GM12801 (cell line): ENCODE data around the gene PEX11A.

Experiments used
- TF ChIP-seq, protein P1 (sequence below): IDR thresholded peaks from one replicate; pipeline ENCODE4 v1.5.1; 2011; ENCODE audit warnings: control low read depth; ENCODE audit not compliant: insufficient read length; ENCODE audit errors: extremely low read depth

Gene PEX11A

DNA sequence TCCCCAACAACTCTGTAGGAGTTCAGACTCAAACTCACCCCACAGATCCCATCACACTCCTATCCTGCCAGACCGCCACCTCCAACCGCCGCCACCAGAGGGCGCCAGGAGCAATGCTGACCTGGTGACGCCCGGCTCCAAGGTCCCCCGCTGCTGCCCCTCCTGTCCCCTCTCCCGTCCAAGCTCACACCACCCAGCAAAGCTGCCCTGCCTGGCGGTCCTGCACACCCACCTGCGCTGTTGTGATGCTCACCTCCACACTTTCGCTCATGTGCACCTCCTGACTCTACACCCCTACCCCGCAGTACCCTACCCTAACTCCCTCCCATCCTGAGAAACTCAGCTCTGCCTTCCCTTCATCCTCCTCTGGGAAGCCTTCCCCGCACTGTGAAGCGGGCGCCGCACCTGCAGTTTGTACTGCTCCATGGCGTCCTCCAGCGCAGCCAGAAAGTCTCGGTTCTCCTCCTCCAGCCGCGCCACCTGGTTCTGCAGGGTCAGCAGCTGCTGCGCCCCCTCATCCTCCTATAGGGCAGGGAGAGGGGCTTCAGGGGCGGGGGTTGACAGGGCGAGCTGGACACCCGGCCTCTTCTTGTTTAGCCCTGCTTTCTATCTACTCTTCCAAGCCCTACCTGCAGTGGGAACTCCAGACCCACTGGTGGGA, 43.2 kb downstream of the PEX11A start:
- TF ChIP-seq, protein P1, sequence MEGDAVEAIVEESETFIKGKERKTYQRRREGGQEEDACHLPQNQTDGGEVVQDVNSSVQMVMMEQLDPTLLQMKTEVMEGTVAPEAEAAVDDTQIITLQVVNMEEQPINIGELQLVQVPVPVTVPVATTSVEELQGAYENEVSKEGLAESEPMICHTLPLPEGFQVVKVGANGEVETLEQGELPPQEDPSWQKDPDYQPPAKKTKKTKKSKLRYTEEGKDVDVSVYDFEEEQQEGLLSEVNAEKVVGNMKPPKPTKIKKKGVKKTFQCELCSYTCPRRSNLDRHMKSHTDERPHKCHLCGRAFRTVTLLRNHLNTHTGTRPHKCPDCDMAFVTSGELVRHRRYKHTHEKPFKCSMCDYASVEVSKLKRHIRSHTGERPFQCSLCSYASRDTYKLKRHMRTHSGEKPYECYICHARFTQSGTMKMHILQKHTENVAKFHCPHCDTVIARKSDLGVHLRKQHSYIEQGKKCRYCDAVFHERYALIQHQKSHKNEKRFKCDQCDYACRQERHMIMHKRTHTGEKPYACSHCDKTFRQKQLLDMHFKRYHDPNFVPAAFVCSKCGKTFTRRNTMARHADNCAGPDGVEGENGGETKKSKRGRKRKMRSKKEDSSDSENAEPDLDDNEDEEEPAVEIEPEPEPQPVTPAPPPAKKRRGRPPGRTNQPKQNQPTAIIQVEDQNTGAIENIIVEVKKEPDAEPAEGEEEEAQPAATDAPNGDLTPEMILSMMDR, result no peak

DNA sequence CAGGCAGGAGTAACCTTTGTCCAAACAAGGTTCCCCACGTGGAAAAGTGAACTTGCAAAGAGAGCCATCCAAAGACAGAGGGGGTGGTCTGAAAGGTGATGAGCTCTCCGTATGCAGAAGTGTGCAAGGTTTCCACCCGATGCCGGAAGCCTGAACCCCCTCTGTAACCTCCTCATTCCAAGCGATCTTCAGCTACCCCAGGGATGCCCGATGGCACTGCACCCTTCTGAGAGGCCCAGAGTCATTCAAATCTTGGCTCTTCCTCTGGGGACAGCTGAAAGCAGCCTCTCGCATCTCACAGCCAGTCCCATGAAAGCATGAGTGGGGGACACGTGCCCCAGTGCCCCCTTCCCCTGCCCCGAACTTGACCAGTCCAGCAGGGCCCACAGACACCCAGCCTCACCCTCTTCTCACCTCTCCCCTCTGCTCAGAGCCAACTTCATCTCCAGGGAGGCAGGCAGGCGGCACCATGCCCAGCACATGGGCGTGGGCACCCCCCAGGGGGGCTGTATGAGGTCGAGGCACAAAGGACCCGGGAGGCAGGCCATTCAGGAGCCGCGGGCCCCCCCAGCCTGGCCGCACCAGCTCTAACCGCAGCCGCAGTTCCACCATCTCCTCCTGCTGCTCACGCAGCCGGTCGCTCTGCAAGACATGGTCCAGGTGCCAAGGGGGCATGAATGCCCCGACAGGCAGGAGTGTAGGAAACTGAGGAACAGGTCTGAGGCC, 44.0 kb downstream of the PEX11A start:
- TF ChIP-seq, protein P1, result no peak

DNA sequence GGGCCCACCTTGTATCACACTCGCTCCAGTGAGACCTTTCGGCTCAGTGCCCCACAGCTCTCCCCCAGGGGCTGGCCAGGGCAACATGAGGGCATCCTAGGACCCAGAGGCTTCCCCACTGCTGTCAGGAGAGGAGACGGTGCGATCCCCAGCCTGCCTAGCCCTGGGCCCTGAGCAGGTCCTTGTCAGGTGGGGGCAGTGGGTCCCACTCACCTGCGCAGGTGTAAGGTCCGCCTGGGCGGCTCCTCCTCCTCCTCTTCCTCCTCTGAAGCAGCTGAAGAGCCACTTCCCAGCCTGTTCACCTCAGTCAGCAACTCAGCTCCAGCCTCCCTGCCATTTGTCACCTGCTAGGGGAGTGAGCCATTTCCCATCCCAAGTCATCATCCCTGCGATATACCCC, 44.9 kb downstream of the PEX11A start:
- TF ChIP-seq, protein P1, result no peak

DNA sequence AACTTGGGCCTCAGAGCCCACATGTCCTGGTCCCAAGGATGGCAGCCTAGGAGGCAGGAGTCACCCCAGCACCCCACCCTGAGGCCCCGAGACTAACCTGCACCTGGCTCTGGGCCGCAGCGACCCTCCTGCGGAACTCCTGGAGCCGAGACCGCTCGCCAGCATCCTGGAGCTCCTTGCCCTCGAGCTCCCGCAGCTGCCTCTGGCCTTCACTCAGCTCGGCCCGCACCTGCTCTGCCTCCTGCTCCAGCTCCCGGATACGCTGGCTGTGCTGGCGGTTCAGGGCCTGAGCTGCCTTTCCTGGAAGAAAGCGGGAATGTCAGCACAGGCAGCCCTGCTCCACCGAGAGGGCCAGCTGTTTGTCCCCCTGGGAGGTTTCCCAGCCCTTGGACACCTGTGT, 48.4 kb downstream of the PEX11A start:
- TF ChIP-seq, protein P1, result no peak

DNA sequence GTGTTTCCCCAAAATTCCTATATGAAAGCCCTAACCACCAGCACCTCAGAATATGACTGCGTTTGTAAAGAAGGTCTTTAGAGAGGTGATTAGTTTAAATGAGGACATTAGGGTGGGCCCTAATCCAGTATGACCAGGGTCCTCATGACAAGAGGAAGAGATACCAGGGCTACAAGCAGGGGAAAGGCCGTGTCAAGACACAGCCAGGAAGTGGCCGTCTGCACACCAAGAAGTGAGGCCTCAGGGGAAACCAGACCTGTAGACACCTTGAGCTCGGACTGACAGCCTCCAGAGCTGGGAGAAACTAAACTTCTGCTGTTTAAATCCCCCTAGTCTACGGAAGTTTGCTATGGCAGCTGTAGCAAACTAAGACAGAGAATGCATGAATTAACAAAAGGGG, 49.5 kb downstream of the PEX11A start:
- TF ChIP-seq, protein P1, result no peak

DNA sequence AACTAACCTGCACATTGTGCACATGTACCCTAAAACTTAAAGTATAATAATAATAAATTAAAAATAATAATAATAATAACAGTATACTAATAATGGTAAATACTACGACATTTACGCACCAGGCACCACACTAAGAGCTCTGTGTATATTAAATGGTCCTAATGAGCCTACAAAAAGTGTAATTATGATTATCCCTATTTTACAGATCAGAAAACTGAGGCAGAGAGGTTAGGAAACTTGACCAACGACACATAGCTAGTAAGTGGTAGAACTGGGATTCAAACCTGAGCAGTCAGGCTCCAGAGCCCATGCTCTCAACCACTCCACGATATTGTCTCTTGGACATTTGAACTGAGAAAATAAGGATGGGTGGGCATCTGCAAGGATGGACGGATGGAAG, 50.3 kb downstream of the PEX11A start:
- TF ChIP-seq, protein P1, result no peak

DNA sequence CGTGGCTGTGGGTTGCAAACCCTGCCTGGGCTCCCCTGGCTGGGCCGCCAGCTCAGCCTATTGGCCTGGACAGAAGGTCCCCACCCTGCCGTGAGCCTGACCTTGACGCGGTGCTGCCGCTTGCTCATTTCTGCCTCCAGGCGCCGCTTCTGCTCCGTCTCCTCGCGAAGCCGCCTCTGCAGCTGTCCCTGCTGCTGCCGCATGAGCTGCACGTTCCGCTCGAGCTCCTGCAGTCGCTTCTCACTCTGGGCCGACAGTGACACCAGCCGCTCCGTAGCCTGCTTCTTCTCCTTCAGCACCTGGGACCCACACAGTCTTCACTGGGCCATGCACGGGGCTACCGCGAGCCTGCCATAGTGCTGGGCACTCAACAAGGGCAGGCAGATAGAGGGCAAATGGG, 57.0 kb downstream of the PEX11A start:
- TF ChIP-seq, protein P1, result no peak
